B cell (primary cell): ENCODE data around the gene PSMD2.

Experiments
- EZH2 ChIP-seq: IDR thresholded peaks from 2 replicates; pipeline ENCODE4 v1.6.1; 2012; ENCODE audit warnings: borderline replicate concordance, low read depth, mild to moderate bottlenecking, moderate library complexity, low read length; ENCODE audit not compliant: insufficient read depth, poor library complexity, severe bottlenecking
- TF ChIP-seq, protein P1 (sequence below): fragments of 200-600 bp; IDR thresholded peaks from one replicate; pipeline ENCODE4 v1.8.0; 2022; ENCODE audit warnings: antibody characterized with exemption, mild to moderate bottlenecking

DNA sequence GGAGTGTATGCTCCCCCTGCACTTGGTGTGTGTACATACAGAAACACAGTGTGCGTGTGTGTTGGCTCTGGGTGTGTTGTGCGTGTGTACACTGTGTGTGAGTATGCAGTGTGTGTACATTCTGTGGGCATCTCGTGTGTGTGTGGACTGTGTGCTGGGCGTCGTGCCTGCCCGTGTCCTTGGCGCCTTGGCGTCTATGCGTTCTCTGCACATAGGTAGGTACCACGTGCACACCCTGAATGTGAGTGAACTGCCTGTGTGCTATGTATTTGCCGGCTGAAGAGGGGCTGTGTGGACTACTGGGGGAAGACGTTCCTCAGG, 23.7 kb upstream of the PSMD2 start:
- TF ChIP-seq, protein P1, sequence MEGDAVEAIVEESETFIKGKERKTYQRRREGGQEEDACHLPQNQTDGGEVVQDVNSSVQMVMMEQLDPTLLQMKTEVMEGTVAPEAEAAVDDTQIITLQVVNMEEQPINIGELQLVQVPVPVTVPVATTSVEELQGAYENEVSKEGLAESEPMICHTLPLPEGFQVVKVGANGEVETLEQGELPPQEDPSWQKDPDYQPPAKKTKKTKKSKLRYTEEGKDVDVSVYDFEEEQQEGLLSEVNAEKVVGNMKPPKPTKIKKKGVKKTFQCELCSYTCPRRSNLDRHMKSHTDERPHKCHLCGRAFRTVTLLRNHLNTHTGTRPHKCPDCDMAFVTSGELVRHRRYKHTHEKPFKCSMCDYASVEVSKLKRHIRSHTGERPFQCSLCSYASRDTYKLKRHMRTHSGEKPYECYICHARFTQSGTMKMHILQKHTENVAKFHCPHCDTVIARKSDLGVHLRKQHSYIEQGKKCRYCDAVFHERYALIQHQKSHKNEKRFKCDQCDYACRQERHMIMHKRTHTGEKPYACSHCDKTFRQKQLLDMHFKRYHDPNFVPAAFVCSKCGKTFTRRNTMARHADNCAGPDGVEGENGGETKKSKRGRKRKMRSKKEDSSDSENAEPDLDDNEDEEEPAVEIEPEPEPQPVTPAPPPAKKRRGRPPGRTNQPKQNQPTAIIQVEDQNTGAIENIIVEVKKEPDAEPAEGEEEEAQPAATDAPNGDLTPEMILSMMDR: no peak
- no peak for TF ChIP-seq EZH2
